Measurements from ENCODE around the gene HSD17B2. TPM values are rescaled to one million over a fixed set of nuclear protein-coding genes. Genes with fewer than 3 reads are reported as not detected.

The HSD17B2 gene
- total RNA-seq, 4 donors from 2014 or later: not detected

- no peak overlapping the region for H3K27ac ChIP-seq
- intact Hi-C loops (cut with DNase I): no loop called here
- no peak for DNase-seq
- TF ChIP-seq POLR2A (IDR thresholded peaks at IDR 0.05): no peak
- no peak for TF ChIP-seq CTCF (IDR thresholded peaks at IDR 0.05)
- H3K27me3 ChIP-seq: no peaks in the 10 kb centered on the region
- no peak overlapping the region for H3K4me3 ChIP-seq (replicated peaks in 1 of 3)
- no peaks in the 10 kb centered on the region for H3K4me1 ChIP-seq
- no peaks in the 10 kb centered on the region for H3K36me3 ChIP-seq
- H3K9me3 ChIP-seq: no peaks in the 10 kb centered on the region
- 85 to 86% methylated on average over 4 of the region's 4 CpGs for WGBS, 2 donors
Observed at GRCh38 chr16:82037251-82037650, 2.2 kb downstream of the HSD17B2 start.

- H3K27me3 ChIP-seq: no peaks in the 10 kb centered on the region
- H3K4me1 ChIP-seq: no peaks in the 10 kb centered on the region
- H3K36me3 ChIP-seq: no peaks in the 10 kb centered on the region
- no peak overlapping the region for H3K4me3 ChIP-seq (replicated peaks in 1 of 3)
- TF ChIP-seq CTCF (IDR thresholded peaks at IDR 0.05) (no peak), POLR2A (IDR thresholded peaks at IDR 0.05) (no peak)
- intact Hi-C loops (cut with DNase I): no loop called here
- H3K27ac ChIP-seq: no peak overlapping the region
- no peak for DNase-seq
- WGBS, 2 donors: 57 to 60% methylated on average over 2 of the region's 2 CpGs
- no peaks in the 10 kb centered on the region for H3K9me3 ChIP-seq
Observed at GRCh38 chr16:82037666-82038065, 2.6 kb downstream of the HSD17B2 start.

- WGBS, 2 donors: 70 to 75% methylated on average over 3 of the region's 3 CpGs
Observed at GRCh38 chr16:82040296-82040695, 5.2 kb downstream of the HSD17B2 start.

GRCh38 chr16:82041542-82041941 is 6.5 kb downstream of the HSD17B2 start:
- H3K27me3 ChIP-seq: no peaks in the 10 kb centered on the region
- no peak overlapping the region for H3K4me3 ChIP-seq (replicated peaks in 1 of 3)
- H3K4me1 ChIP-seq: no peaks in the 10 kb centered on the region
- TF ChIP-seq POLR2A (IDR thresholded peaks at IDR 0.05) (no peak), CTCF (IDR thresholded peaks at IDR 0.05) (no peak)
- H3K36me3 ChIP-seq: no peaks in the 10 kb centered on the region
- intact Hi-C loops (cut with DNase I): no loop called here
- no peaks in the 10 kb centered on the region for H3K9me3 ChIP-seq
- H3K27ac ChIP-seq: no peak overlapping the region
- DNase-seq: no peak
- 75 to 81% methylated on average over 4 of the region's 4 CpGs for WGBS, 2 donors

More at GRCh38 chr16:82040296-82040695, 5.2 kb downstream of the HSD17B2 start:
- intact Hi-C loops (cut with DNase I): no loop called here
- H3K4me1 ChIP-seq: no peaks in the 10 kb centered on the region
- no peaks in the 10 kb centered on the region for H3K27me3 ChIP-seq
- H3K4me3 ChIP-seq (replicated peaks in 1 of 3): no peak overlapping the region
- DNase-seq: no peak
- no peaks in the 10 kb centered on the region for H3K36me3 ChIP-seq
- H3K9me3 ChIP-seq: no peaks in the 10 kb centered on the region
- H3K27ac ChIP-seq: no peak overlapping the region
- TF ChIP-seq CTCF (IDR thresholded peaks at IDR 0.05): no peak
- TF ChIP-seq POLR2A (IDR thresholded peaks at IDR 0.05): no peak

GRCh38 chr16:82042144-82042543 is 7.1 kb downstream of the HSD17B2 start:
- 91 to 92% methylated on average over 8 of the region's 8 CpGs for WGBS, 2 donors
- H3K4me1 ChIP-seq: peaks cover 0 to 5% of the 10 kb centered on the region in 2 donors
- no peaks in the 10 kb centered on the region for H3K27me3 ChIP-seq
- TF ChIP-seq POLR2A (IDR thresholded peaks at IDR 0.05) (no peak), CTCF (IDR thresholded peaks at IDR 0.05) (no peak)
- no peaks in the 10 kb centered on the region for H3K9me3 ChIP-seq
- no peak for DNase-seq
- intact Hi-C loops (cut with DNase I): no loop called here
- no peak overlapping the region for H3K4me3 ChIP-seq (replicated peaks in 1 of 3)
- H3K27ac ChIP-seq: no peak overlapping the region
- H3K36me3 ChIP-seq: no peaks in the 10 kb centered on the region
